ENCODE data around the gene FXYD6.
A peak's percentile ranks its signal among the peaks of the same experiment; 100 is the strongest.
"Not testable (repeated sequence)": the region's sequence is repeated elsewhere in the genome, so short reads cannot be mapped to it uniquely, and the experiment has no call there.

The FXYD6 gene

DNA sequence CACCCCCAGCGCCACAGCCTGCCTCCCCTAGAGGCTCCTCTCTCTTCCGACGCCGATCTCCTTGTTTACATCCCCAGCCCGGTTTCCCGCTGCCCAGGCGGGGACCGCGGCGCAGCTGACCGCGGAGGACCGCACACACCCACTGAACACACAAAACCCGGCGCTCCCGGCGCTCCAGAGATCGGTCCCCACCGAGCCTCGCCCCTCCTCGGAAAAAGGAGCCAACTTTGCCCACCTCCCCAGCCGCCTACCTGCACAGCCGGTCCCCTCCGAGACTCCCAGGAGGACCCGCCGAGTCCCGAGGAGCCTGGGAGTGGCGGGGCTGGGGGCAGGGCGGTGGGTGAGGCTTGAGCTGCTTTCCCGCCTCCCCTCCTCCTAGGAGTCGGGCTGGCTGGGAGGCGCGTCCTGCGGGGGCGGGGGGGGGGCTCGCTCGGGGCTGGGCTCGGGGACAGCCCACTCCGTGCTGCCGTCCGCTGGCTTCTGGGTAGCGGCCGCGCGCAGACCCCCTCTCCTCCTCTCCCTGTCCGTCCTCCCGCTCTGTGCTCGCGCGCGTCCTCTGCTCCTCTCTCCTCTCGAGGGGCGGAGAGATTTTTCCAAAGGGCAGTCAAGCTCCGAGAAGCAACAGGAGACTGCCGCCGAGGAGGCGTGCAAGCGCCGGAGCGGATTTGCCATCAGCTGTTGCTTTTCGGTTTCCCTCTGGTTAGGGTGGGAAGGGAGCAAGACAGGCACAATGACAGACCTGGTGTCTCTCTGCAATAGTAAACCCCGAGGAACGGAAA is at the start of gene FXYD6:
FXYD6 (minus strand) TSS at position 318 of the 779 bp plus-strand sequence. CDS start 33,882 bp downstream, outside the sequence.
- peak; percentile 84 for DNase-seq
- TF ChIP-seq, protein P1, sequence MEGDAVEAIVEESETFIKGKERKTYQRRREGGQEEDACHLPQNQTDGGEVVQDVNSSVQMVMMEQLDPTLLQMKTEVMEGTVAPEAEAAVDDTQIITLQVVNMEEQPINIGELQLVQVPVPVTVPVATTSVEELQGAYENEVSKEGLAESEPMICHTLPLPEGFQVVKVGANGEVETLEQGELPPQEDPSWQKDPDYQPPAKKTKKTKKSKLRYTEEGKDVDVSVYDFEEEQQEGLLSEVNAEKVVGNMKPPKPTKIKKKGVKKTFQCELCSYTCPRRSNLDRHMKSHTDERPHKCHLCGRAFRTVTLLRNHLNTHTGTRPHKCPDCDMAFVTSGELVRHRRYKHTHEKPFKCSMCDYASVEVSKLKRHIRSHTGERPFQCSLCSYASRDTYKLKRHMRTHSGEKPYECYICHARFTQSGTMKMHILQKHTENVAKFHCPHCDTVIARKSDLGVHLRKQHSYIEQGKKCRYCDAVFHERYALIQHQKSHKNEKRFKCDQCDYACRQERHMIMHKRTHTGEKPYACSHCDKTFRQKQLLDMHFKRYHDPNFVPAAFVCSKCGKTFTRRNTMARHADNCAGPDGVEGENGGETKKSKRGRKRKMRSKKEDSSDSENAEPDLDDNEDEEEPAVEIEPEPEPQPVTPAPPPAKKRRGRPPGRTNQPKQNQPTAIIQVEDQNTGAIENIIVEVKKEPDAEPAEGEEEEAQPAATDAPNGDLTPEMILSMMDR (IDR thresholded peaks at IDR 0.05; ENCODE audit: low read depth, low read length), result no peak
- H3K27me3 ChIP-seq (ENCODE audit: insufficient read depth, low read depth, severe bottlenecking), result no peaks in the 10 kb centered on the region
- peak within 1 kb of the TSS; percentile 91 for H3K27ac ChIP-seq
- H3K36me3 ChIP-seq, result no peaks in the 10 kb centered on the region
- H3K4me3 ChIP-seq (ENCODE audit: low read depth, low read length), result peak within 1 kb of the TSS; percentile 79
- H3K9me3 ChIP-seq (ENCODE audit: severe bottlenecking), result no peaks in the 10 kb centered on the region

DNA sequence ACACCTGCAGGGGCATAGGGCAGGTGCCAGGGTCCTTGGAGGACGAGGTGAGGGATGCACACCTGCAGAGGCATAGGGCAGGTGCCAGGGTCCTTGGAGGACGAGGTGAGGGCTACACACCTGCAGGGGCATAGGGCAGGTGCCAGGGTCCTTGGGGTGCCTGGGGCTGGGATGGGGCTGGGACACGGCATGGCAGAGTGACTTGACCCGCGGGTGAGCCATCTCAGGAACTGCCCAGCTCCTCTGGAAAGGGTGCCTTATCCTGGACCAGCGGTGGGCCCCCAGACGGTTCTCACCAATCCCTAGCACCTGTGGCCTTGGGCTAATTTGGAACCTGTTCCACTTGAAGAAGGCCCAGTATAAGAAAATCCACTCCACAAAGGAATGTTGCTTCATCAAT is 49.7 kb upstream of the FXYD6 start:
- not testable (repeated sequence) for DNase-seq; H3K27me3 ChIP-seq (ENCODE audit: insufficient read depth, low read depth, severe bottlenecking); H3K36me3 ChIP-seq

DNA sequence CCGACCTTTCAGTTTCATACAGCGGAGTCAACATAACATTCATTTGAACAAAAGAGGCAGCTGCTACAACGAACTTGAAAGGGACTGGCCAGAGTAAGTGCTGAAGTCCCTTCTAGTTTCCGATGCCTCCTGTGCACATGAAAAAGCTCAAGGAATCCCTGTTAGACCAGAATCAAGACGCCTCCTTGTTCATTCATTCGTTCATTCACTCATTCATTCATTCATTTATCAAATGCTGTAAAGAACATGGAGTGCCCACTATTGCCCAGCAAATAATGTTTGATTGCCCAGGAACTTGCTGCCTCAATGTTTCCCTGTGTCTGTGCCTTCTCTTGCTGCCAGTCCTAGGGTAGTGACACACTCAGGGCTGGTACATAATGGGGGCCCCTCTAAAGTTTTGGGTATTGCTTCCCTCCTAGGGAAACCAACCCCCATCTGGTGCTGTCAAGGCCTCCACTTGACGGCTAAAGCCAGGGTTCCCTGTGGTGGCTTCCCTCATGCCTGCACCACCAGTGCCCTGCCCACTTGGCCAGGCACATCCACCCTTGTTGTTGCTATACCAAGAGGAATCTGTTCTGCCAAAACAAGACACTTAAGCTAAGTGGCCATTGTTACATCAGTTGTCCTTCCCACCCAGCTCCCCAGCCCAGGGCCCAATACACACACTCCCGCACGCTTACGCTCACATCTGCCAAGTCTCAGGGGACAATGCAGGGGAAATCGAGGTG is 48.9 kb upstream of the FXYD6 start:
- Histone ChIP-seq H3K9me3 (ENCODE audit: severe bottlenecking) (no peaks in the 10 kb centered on the region), H3K27ac (no peak overlapping the region), H3K36me3 (no peaks in the 10 kb centered on the region), H3K4me3 (ENCODE audit: low read depth, low read length) (no peak overlapping the region), H3K27me3 (ENCODE audit: insufficient read depth, low read depth, severe bottlenecking) (no peaks in the 10 kb centered on the region)
- TF ChIP-seq, protein P1 (IDR thresholded peaks at IDR 0.05; ENCODE audit: low read depth, low read length), result no peak
- DNase-seq, result no peak

More for the DNA sequence above, 49.7 kb upstream of the FXYD6 start:
- not testable (repeated sequence) for H3K27ac ChIP-seq; H3K9me3 ChIP-seq (ENCODE audit: severe bottlenecking); H3K4me3 ChIP-seq (ENCODE audit: low read depth, low read length)

- H3K36me3 ChIP-seq, result no peaks in the 10 kb centered on the region
- H3K9me3 ChIP-seq (ENCODE audit: severe bottlenecking), result no peaks in the 10 kb centered on the region
- H3K27ac ChIP-seq, result no peak overlapping the region
- no peaks in the 10 kb centered on the region for H3K27me3 ChIP-seq (ENCODE audit: insufficient read depth, low read depth, severe bottlenecking)
- no peak for DNase-seq
- no peak overlapping the region for H3K4me3 ChIP-seq (ENCODE audit: low read depth, low read length)
- TF ChIP-seq, protein P1 (IDR thresholded peaks at IDR 0.05; ENCODE audit: low read depth, low read length), result no peak
These were observed 48.2 kb upstream of the FXYD6 start for GRCh38 chr11:117924631-117925170.

DNA sequence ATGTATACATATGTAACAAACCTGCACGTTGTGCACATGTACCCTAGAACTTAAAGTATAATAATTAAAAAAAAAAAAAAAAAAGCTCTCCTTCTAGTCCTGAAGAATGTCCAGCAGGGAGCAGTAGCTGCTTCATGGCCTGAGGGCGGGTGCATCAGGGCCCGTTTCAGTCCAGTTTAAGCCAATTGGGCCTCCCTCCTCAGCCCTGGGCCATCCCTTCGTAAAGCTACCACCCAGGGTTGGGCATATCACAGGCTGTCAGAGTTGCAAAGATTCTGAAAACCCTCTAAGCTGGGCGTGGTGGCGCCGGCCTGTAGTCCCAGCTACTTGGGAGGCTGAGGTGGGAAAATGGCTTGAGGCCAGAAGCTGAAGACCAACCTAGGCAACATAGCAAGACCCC is 47.3 kb upstream of the FXYD6 start:
- Histone ChIP-seq H3K27ac (no peak overlapping the region), H3K9me3 (ENCODE audit: severe bottlenecking) (no peaks in the 10 kb centered on the region), H3K36me3 (no peaks in the 10 kb centered on the region), H3K27me3 (ENCODE audit: insufficient read depth, low read depth, severe bottlenecking) (no peaks in the 10 kb centered on the region), H3K4me3 (ENCODE audit: low read depth, low read length) (no peak overlapping the region)
- no peak for DNase-seq
- TF ChIP-seq, protein P1 (IDR thresholded peaks at IDR 0.05; ENCODE audit: low read depth, low read length), result no peak

DNA sequence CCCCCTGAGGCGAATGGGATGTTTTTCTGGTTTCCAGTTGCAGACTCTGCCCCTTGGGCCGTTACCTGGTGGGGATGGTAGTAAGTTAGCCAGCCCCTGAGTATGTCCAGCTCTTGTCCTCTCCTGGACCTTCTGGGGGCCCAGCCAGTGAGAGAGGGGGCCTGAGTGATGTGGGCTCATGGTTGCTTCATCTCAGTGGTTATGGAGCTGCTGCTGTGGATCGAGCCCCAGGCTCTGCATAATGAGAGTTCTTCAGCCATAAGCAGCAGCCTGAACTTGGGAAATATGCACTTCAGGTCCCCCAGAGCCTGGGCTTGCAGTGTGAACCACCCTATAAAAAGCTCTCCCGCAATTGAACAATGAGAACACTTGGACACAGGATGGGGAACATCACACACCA is 46.8 kb upstream of the FXYD6 start:
- TF ChIP-seq, protein P1 (IDR thresholded peaks at IDR 0.05; ENCODE audit: low read depth, low read length), result no peak
- no peak for DNase-seq
- H3K4me3 ChIP-seq (ENCODE audit: low read depth, low read length), result no peak overlapping the region
- H3K9me3 ChIP-seq (ENCODE audit: severe bottlenecking), result no peaks in the 10 kb centered on the region
- H3K27ac ChIP-seq, result no peak overlapping the region
- no peaks in the 10 kb centered on the region for H3K27me3 ChIP-seq (ENCODE audit: insufficient read depth, low read depth, severe bottlenecking)
- no peaks in the 10 kb centered on the region for H3K36me3 ChIP-seq

Measured in WERI-Rb-1 (cell line).